ENCODE measurements around the gene ING5.

Gene ING5

GRCh38 chr2:241724975-241725870 is 23.4 kb downstream of the ING5 start:
- DNase-seq (ENCODE audit: insufficient read length, low spot score): no peak
- TF ChIP-seq CTCF (IDR thresholded peaks at IDR 0.05; ENCODE audit: insufficient read depth, missing control alignments): no peak
- FAIRE-seq: no peak

DNA sequence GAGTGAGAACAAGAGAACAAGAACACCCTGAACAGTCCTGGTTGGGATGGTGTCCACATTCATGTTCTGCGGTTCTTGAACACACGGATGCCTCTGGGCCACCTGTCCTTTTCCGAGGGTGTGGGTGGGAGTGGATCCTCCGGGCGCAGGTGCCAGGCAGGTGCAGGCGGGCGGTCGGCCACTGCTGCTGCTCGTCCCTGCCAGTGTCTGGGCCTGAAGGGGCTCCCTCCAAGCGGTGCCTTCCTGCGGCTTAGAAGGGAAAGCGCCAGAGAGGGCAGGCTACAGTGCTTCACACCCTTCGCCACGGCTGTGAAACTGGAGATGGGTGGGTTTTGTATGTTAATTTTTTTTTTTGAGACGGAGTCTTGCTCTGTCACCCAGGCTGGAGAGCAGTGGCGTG is 24.6 kb downstream of the ING5 start:
- no peak for FAIRE-seq
- no peak for TF ChIP-seq CTCF (IDR thresholded peaks at IDR 0.05; ENCODE audit: insufficient read depth, missing control alignments)
- DNase-seq (ENCODE audit: insufficient read length, low spot score): no peak

- FAIRE-seq (no peak), DNase-seq (ENCODE audit: insufficient read length, low spot score) (peak; percentile 7)
- no peak for TF ChIP-seq CTCF (IDR thresholded peaks at IDR 0.05; ENCODE audit: insufficient read depth, missing control alignments)
These were observed 26.2 kb downstream of the ING5 start for GRCh38 chr2:241728000-241728399.

GRCh38 chr2:241728627-241729026 is 26.8 kb downstream of the ING5 start:
- peak; percentile 16 for DNase-seq (ENCODE audit: insufficient read length, low spot score)
- no peak for TF ChIP-seq CTCF (IDR thresholded peaks at IDR 0.05; ENCODE audit: insufficient read depth, missing control alignments)
- FAIRE-seq: no peak

- FAIRE-seq (no peak), DNase-seq (ENCODE audit: insufficient read length, low spot score) (no peak)
- TF ChIP-seq CTCF (IDR thresholded peaks at IDR 0.05; ENCODE audit: insufficient read depth, missing control alignments): no peak
These were observed 28.0 kb downstream of the ING5 start for GRCh38 chr2:241729868-241730267.

- DNase-seq (ENCODE audit: insufficient read length, low spot score) (peak; percentile 17), FAIRE-seq (no peak)
- TF ChIP-seq CTCF (IDR thresholded peaks at IDR 0.05; ENCODE audit: insufficient read depth, missing control alignments): no peak
These were observed 28.9 kb downstream of the ING5 start for GRCh38 chr2:241730671-241731293.

Data from D721Med (cell line).